ENCODE results near the gene LAMTOR2.

Gene LAMTOR2

DNA sequence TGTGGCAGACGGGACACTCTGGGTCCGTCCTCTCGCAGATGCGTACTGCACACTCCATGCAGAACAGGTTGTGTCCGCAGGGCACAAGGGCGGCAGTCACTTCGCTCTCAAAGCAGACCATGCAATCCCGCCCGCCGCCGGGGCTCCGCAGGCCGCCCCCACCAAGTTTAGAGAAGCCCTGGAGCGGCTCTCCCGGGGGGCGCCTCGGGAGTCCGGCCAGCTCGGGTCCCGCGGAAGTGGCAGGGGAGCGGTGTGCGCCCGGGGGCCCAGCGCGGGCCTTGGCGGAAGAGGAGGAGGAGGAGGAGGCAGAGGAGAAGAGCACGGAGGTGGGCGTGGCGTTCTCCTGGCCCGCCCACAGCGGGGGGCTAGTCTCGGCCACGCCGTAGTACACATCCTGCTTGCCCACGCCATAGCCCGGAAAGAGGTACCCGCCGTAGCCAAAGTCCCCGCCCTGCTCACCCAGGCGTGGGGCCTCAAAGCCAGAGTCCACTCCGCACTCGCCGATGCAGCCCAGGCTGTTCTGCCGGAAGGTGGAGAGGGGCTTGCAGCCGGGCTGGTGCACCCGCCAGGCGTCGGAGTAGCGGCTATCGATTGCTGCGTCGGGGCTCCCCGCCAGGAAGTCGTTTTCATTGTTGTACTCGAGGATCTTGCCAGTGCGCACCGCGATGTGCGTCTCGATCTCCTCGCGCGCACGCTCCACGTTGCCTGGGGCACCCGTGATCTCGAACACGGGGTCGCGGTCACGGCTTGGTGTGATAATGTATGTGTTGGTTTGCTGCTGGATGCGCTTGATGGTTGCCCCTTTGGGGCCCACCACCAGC lies 22.2 kb downstream of the LAMTOR2 start:
- DNase-seq (ENCODE audit: low read depth in 2 of 2), result no peak

GRCh38 chr1:156077430-156077760 lies 22.8 kb downstream of the LAMTOR2 start:
- DNase-seq (ENCODE audit: low read depth in 2 of 2), result no peak

GRCh38 chr1:156078728-156079127 lies 24.1 kb downstream of the LAMTOR2 start:
- no peak for DNase-seq (ENCODE audit: low read depth in 2 of 2)

DNA sequence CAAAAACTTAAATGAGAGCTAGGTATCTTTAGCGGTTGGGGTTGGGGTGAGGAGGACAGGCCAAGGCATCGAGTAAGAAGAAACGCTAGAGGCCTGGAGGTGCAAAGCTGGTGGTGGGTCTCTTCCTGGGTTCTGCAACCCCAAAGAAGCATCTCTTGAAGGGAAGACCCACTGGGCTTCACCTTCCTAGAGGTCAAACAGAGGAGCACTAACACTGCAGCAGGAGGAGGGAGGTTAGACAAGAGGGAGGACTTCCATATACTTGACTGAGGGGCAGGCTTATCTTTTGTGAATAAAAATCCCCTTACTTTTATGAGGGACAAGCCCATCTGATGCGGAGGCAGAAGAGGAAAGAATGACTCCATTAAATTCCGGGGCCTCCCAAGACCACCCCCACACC lies 25.2 kb downstream of the LAMTOR2 start:
- DNase-seq (ENCODE audit: low read depth in 2 of 2), result no peak

- no peak for DNase-seq (ENCODE audit: low read depth in 2 of 2)
These were observed 25.8 kb downstream of the LAMTOR2 start for GRCh38 chr1:156080241-156080862.

- DNase-seq (ENCODE audit: low read depth in 2 of 2), result no peak
These were observed 26.2 kb downstream of the LAMTOR2 start for GRCh38 chr1:156080863-156081179.

DNA sequence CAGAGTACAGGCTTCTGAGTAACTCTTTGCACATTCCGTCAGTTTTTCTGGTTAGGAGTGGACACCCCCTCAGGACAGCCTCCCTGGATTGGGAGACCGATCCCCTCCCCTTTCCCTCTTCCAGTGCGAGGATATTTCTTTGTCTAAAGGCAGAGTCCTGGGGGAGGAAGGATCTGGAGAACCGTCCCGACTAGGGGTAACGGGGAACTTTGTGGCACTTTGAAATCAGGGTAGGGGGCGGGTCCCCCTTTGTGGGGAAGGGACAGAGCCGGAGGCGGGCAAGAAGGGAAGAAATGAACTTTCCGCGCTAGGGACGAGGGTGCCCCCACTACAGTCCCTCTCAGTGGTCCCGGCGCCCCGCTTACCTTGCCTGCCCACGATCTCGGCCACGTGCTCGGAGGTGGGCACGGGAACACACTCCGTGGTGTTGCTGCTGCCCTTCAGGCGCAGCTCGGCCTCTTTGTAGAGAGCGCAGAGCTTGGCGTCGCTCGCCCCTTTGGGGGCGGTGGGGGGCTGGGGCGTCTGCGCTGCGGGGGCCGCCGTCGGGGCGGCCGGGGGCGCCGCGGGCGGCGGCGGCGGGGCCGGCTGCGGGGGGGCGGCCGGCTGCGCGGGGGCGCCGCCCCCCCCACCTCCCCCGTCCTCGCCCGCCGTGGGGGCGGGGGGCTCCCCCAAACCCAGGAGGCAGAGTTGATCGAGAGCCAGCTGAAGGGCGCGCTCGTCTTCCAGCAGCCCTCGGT lies 26.8 kb downstream of the LAMTOR2 start:
- no peak for DNase-seq (ENCODE audit: low read depth in 2 of 2)

GRCh38 chr1:156081917-156082308 lies 27.3 kb downstream of the LAMTOR2 start:
- no peak for DNase-seq (ENCODE audit: low read depth in 2 of 2)

DNA sequence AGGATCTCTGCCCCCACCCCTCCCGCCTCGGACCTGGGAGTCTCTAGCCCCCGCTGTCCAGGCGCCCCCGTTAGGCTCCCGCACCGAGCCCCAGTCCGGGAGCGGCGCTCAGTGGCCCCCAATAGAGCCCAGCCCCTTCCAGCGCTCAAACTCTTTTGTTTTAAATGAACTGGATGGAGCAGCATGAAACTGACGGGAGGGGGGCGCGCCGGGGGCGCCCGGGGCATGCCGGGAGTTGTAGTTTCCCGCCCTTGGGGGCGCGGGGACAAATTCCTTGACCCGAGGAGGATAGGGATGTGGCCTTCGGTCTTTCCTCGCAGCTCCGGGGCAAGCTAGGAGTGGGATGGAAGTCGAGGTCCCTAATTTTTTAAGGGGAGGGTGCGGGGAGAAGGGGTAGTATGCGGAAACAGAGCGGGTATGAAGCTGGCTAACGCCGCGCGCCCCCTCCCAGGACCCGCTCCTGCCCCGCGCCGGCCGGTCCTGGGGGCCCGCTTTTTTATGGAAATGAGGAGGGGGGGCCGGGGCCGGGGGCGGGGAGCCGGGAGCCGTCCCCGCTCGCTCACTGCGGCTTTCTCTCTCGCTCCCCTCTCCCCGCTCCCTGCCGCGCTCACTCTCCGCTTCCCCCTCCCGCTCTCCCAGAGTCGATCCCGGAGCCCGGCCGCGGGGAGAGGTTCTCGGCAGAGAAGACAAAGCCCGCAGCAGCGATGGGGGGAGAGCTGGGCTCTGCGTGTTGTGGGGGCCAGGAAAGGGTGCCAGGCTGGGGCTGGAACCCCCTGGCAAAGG lies 27.9 kb downstream of the LAMTOR2 start, which contains the start of gene MEX3A:
MEX3A (minus strand) TSS at position 157 of the 783 bp plus-strand sequence. CDS start 467 bp downstream, outside the sequence.
- DNase-seq (ENCODE audit: low read depth in 2 of 2), result peak in 1 of 2 donors; percentile 44

DNA sequence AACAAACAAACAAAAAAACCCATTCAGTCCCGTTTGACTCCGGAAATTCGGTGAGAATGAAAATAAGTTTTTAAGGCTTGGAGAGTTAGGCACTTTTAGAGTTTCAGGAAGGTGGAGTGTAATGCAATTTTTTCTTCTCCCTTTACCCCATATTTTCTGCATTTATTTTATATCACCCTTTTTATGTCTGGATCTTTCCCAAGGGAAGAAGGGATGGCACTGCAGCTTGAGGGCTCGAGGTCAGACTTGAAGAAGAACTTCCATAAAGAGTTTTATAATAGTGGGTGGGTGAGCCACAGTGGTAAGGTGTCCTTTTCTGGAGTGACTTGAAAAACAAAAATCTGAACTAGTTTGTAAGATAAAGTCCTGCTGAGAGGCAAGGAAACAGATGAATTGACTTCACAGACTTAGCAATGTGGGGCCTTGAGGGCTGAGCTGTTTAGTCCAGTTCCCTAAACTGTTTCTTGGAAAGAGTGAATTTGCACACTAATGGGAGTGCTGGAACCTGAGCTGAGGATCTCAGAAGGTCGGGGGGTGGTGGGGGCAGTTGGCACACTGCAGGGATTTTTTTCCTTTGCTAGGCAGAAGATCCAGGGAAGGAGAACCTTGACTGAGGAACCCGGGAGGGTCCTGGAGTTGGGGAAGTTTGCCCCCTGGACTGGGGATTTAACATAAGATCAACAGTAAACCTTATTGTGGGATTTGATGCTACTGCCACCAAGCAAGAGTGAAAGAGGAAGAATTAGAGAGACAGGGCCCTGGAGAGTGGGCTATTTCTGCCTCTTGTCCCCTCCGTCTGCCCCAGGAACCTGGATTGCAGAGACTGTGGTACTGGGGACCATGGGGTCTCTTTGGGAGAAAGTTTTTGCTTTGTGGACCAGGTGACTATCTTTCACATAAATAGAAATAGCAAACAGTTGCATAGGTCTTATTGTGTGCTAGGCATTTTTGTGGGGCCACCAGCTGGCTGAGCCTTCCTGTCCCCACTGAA lies 29.5 kb downstream of the LAMTOR2 start:
- DNase-seq (ENCODE audit: low read depth in 2 of 2), result no peak

- no peak for DNase-seq (ENCODE audit: low read depth in 2 of 2)
These were observed 31.7 kb downstream of the LAMTOR2 start for GRCh38 chr1:156086256-156086662.

DNA sequence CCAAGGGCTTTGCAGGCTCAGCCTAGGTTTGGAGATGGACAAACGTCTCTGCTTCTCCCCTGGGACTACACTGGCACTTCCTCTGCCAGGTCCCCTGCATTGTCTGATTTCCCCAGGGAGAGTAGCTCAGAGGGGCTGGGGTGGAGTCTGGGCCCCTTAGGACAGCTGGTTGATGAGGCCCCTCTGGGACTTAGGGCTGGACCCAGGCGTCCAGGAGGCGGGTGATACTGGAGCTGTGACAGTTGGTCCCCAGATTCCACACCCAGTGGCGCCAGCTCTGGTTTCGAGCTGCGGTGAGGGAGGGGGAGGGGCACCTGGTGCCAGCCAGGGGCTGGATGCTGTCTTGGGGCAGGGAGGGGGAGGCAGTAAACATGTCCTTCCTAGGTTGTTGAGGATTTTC lies 35.1 kb downstream of the LAMTOR2 start:
- DNase-seq (ENCODE audit: low read depth in 2 of 2), result no peak

GRCh38 chr1:156090138-156090839 lies 35.7 kb downstream of the LAMTOR2 start:
- DNase-seq (ENCODE audit: low read depth in 2 of 2), result no peak

GRCh38 chr1:156090840-156091188 lies 36.2 kb downstream of the LAMTOR2 start:
- peak; percentile 87 to 95 for DNase-seq (ENCODE audit: low read depth in 2 of 2)

GRCh38 chr1:156091610-156092009 lies 37.0 kb downstream of the LAMTOR2 start:
- DNase-seq (ENCODE audit: low read depth in 2 of 2), result no peak

- no peak for DNase-seq (ENCODE audit: low read depth in 2 of 2)
These were observed 41.4 kb downstream of the LAMTOR2 start for GRCh38 chr1:156095906-156096508.

DNA sequence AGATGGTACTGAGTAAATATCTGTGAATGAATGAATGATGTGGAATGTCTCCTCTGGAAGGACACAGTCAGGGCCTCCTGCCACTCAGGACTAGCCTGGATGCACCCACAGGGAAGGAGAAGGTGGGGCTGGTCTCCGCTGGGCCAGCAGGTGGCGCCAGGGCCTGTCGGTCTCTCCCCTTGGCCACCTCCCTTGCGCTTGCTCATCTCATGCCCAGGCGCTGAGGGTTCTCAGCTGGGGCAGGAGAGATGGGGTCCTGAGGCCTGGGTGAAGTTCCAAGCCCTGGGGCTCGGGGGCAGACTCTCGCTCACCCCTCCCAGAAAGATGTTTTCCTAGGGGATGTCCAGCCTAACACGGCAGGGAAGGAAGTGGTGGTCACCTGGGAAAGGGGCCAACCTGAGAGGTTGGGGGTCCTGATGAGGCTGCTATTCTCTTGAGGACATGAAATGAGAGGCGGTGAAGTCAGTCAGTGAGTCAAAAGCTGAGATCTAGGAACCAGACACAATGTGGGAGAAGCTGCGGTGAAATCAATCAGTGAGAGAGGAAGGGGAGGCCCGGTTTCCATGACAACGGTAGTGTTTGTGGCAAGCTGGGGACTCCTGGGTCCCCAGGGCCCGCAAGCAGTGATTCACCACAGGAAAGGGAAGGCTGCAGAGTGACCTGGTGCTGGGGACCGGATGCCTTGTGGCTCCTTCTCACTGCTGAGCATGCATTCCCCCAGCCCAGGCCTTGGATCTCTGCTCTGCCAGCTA lies 42.2 kb downstream of the LAMTOR2 start:
- DNase-seq (ENCODE audit: low read depth in 2 of 2), result peak; percentile 83 to 91

DNA sequence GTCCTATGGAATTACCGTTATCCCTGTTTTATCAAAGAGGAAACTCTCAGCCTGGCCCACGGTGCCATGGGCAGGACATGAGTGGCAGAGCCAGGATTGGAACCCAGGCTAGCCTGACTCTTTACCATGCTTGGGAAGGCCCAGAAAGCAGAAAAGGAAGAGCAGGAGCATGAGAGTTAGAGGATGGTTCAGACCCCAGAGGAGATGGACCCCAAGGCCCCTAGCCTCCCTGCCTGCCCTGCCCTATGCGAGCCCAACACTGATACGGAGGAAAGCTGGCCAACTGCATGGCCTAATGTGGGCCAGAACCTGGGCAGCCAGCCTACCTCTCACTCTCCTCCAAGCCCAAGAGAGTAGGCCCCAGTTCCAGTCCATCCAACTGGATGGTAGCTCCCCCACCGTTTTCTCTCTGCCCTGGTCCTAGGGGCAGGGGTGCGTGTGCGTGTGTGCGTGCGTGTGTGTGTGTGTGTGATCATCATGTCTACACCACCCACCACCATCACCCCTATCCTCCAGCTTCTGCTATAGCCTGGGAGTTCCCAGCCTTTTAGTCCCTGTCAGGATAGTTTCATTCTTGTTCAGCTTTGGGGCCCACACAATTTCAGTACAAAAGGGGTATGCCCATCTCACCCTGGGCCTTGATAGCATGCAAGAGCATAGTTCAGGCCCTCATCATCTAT lies 43.1 kb downstream of the LAMTOR2 start:
- DNase-seq (ENCODE audit: low read depth in 2 of 2), result peak in 1 of 2 donors; percentile 54
